K562 (cell line): Measurements from ENCODE around the gene AP3B1. TPM values are rescaled to one million over a fixed set of nuclear protein-coding genes. Genes with fewer than 3 reads are reported as not detected.

Experiments
- ARID1B ChIP-seq: fragments of 450-650 bp; IDR thresholded peaks from 2 replicates; pipeline ENCODE4 v1.6.1; 2016; ENCODE audit warnings: antibody characterized with exemption, mild to moderate bottlenecking, inconsistent platforms
- CBFA2T3 ChIP-seq: fragments of 450-650 bp; IDR thresholded peaks from 2 replicates; pipeline ENCODE4 v1.6.1; 2017
- CBX1 ChIP-seq: sonication (generic); IDR thresholded peaks from 2 replicates; pipeline ENCODE4 v1.6.1; 2016; ENCODE audit warnings: antibody characterized with exemption, low read depth, mild to moderate bottlenecking
- CHD7 ChIP-seq: fragments of 200-600 bp; sonication (generic); IDR thresholded peaks from one replicate; pipeline ENCODE4 v1.6.1; 2012; ENCODE audit warnings: mild to moderate bottlenecking, low read depth, low read length, inconsistent platforms
- CXXC5 ChIP-seq: fragments of 250-450 bp; sonication (Bioruptor Pico); IDR thresholded peaks from 2 replicates; pipeline ENCODE4 v1.8.0; 2022; ENCODE audit warnings: inconsistent platforms, mild to moderate bottlenecking, moderate library complexity
- DNMT1 ChIP-seq: fragments of 450-650 bp; IDR thresholded peaks from 2 replicates; pipeline ENCODE4 v1.6.1; 2016; ENCODE audit warnings: antibody characterized with exemption, mild to moderate bottlenecking
- GTF2E2 ChIP-seq: fragments of 200-800 bp; sonication (Bioruptor generic); IDR thresholded peaks from 2 replicates; pipeline ENCODE4 v1.6.1; 2016; ENCODE audit warnings: missing genetic modification characterization, missing compliant biosample characterization
- HDGF ChIP-seq: fragments of 450-650 bp; IDR thresholded peaks from 2 replicates; pipeline ENCODE4 v1.6.1; 2016
- HNRNPH1 ChIP-seq: fragments of 200-400 bp; formaldehyde crosslinking; optimal IDR thresholded peaks from 2 replicates; pipeline ENCODE3; 2017; ENCODE audit warnings: low read depth, mild to moderate bottlenecking, low read length, moderate library complexity
- MYBL2 ChIP-seq, 2 experiments: fragments of 450-650 bp in 1 of 2; sonication (generic) in 1 of 2; formaldehyde crosslinking in 1 of 2; IDR thresholded peaks; 2 replicates each; pipeline versions ENCODE4 v1.6.1 to v1.8.1; 2017 to 2022; ENCODE audit warnings: borderline replicate concordance in 1 of 2, inconsistent platforms in 1 of 2, low read depth in 1 of 2, mild to moderate bottlenecking in 1 of 2, missing genetic modification reagents in 1 of 2, moderate library complexity in 1 of 2
- NR2F6 ChIP-seq: fragments of 450-650 bp; formaldehyde crosslinking; IDR thresholded peaks from 2 replicates; pipeline ENCODE4 v1.4.0; 2020; ENCODE audit warnings: mild to moderate bottlenecking
- RFX1 ChIP-seq: fragments of 450-650 bp; IDR thresholded peaks from 2 replicates; pipeline ENCODE4 v1.6.1; 2016; ENCODE audit warnings: mild to moderate bottlenecking, moderate library complexity
- ZNF146 ChIP-seq: IDR thresholded peaks from one replicate; pipeline ENCODE4 v1.6.1; 2018; ENCODE audit warnings: missing compliant biosample characterization; ENCODE audit not compliant: unreplicated experiment
- ZNF217 ChIP-seq: sonication (generic); formaldehyde crosslinking; IDR thresholded peaks from 2 replicates; pipeline ENCODE4 v1.8.0; 2022; ENCODE audit warnings: mild to moderate bottlenecking, missing genetic modification reagents
- ZNF445 ChIP-seq: fragments of 250-450 bp; sonication (Bioruptor Pico); IDR thresholded peaks from 2 replicates; pipeline ENCODE4 v1.4.0; 2020; ENCODE audit warnings: low read depth, mild to moderate bottlenecking, moderate library complexity
- polyA plus RNA-seq, 8 experiments: library from polyadenylated mRNA; depleted of rRNA in 4 of 8; stranded (reverse) in 5 of 8; unstranded in 3 of 8; fragments of >200 nt; fragmentation: Nextera tagmentation in 2 of 8; fragmentation: Illumina TruSeq in 1 of 8; extraction: Ambion mirVana in 2 of 8; extraction: Trizol in 1 of 8; gene quantifications; 2 replicates each; pipeline versions ENCODE4 v1.2.1 to v1.2.3, GENCODE V29; 2011 to 2014; ENCODE audit warnings: inconsistent platforms in 1 of 8, missing spikeins in 1 of 8
- total RNA-seq, 7 experiments: library from RNA; depleted of rRNA in 6 of 7; stranded (reverse); fragments of >200 nt in 6 of 7; fragmentation: Illumina TruSeq in 2 of 7; extraction: Trizol in 2 of 7; gene quantifications; 2 replicates each; pipeline versions ENCODE4 v1.2.1 to v1.2.3, GENCODE V29; 2011 to 2021; ENCODE audit warnings: low replicate concordance in 1 of 7
- TF ChIP-seq, protein P1 (sequence below): sonication (generic); formaldehyde crosslinking; IDR thresholded peaks from 2 replicates; pipeline ENCODE4 v1.8.1; 2023; ENCODE audit warnings: mild to moderate bottlenecking, missing genetic modification reagents
- TF ChIP-seq, protein P2 (sequence below): sonication (generic); formaldehyde crosslinking; IDR thresholded peaks from 2 replicates; pipeline ENCODE4 v1.8.0; 2022; ENCODE audit warnings: mild to moderate bottlenecking, missing genetic modification reagents

The AP3B1 gene
- total and polyA plus RNA-seq, 9 of the 15 experiments (the other 6 are each of a cell fraction or from before 2014, with no cell fraction given), result 21.1 to 61.8 (median 42.2) TPM

- TF ChIP-seq ZNF445 (no peak), DNMT1 (no peak), CXXC5 (CRISPR knock-in tag) (peak; percentile 68), ZNF146 (CRISPR knock-in tag) (no peak), MYBL2 (IDR thresholded peaks at IDR 0.05; ENCODE audit: low read depth) (no peak), MYBL2 (CRISPR knock-in tag; IDR thresholded peaks at IDR 0.05; ENCODE audit: borderline replicate concordance) (no peak), CBFA2T3 (peak; percentile 74), CBX1 (no peak), GTF2E2 (tag) (no peak), NR2F6 (no peak), HNRNPH1 (no peak), CHD7 (no peak), ARID1B (peak; percentile 36), HDGF (no peak), RFX1 (no peak), ZNF217 (no peak)
- TF ChIP-seq, protein P1, sequence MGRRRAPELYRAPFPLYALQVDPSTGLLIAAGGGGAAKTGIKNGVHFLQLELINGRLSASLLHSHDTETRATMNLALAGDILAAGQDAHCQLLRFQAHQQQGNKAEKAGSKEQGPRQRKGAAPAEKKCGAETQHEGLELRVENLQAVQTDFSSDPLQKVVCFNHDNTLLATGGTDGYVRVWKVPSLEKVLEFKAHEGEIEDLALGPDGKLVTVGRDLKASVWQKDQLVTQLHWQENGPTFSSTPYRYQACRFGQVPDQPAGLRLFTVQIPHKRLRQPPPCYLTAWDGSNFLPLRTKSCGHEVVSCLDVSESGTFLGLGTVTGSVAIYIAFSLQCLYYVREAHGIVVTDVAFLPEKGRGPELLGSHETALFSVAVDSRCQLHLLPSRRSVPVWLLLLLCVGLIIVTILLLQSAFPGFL (CRISPR knock-in tag), result no peak
- TF ChIP-seq, protein P2, sequence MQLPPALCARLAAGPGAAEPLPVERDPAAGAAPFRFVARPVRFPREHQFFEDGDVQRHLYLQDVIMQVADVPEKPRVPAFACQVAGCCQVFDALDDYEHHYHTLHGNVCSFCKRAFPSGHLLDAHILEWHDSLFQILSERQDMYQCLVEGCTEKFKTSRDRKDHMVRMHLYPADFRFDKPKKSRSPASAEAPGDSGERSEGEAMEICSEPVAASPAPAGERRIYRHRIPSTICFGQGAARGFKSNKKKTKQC (CRISPR knock-in tag), result no peak
These were observed 49.4 kb downstream of the AP3B1 start (continued) for GRCh38 chr5:78245136-78245535.
